Astrocyte of the spinal cord (primary cell): Measurements from ENCODE around the gene PTPRN2.

Source experiments
- DNase-seq: peaks from one replicate; pipeline ENCODE4 v3.0.0; 2011; ENCODE audit warnings: low read depth, low spot score
- H3K4me3 ChIP-seq: 2 replicates; pipeline ENCODE4 v1.5.1; 2011; ENCODE audit warnings: low read depth, mild to moderate bottlenecking, low read length, moderate library complexity
- CTCF ChIP-seq: IDR thresholded peaks from 2 replicates; pipeline ENCODE4 v1.5.1; 2012; ENCODE audit warnings: low read depth, mild to moderate bottlenecking, low read length, inconsistent platforms
- in situ Hi-C: cut with HindIII; loops from 2 replicates; pipeline ENCODE4 v1.10.0; 2017; ENCODE audit warnings: low sequenced_read_pairs

The PTPRN2 gene

GRCh38 chr7:158259671-158260418 lies 327.8 kb downstream of the PTPRN2 start:
- in situ Hi-C loops: no loop called here
- no peak overlapping the region for H3K4me3 ChIP-seq
- TF ChIP-seq CTCF: no peak
- no peak for DNase-seq

GRCh38 chr7:158259141-158259540 lies 328.5 kb downstream of the PTPRN2 start:
- no peak overlapping the region for H3K4me3 ChIP-seq
- no peak for DNase-seq
- TF ChIP-seq CTCF: no peak
- in situ Hi-C loops: no loop called here

- H3K4me3 ChIP-seq: no peak overlapping the region
- no peak for TF ChIP-seq CTCF
- no peak for DNase-seq
- in situ Hi-C loops: no loop called here
Observed at GRCh38 chr7:158258411-158259130, 329.1 kb downstream of the PTPRN2 start.

GRCh38 chr7:158257516-158258410 lies 329.9 kb downstream of the PTPRN2 start:
- no peak overlapping the region for H3K4me3 ChIP-seq
- in situ Hi-C loops: no loop called here
- no peak for TF ChIP-seq CTCF
- DNase-seq: no peak

- no peak for TF ChIP-seq CTCF
- no peak for DNase-seq
- H3K4me3 ChIP-seq: no peak overlapping the region
- in situ Hi-C loops: no loop called here
Observed at GRCh38 chr7:158257001-158257400, 330.6 kb downstream of the PTPRN2 start.

- in situ Hi-C loops: no loop called here
- no peak overlapping the region for H3K4me3 ChIP-seq
- DNase-seq: no peak
- TF ChIP-seq CTCF: no peak
Observed at GRCh38 chr7:158256091-158256816, 331.4 kb downstream of the PTPRN2 start.
